Nephron (organoid): ENCODE measurements around the gene RUNX2.

Experiments used
- H3K27ac Mint-ChIP-seq, 3 experiments: 2 replicates each; pipeline ENCODE4 v1.8.0; 2020; ENCODE audit warnings: mixed read lengths in 3 of 3, mild to moderate bottlenecking in 2 of 3, moderate library complexity in 1 of 3
- H3K27me3 Mint-ChIP-seq: 2 replicates; pipeline ENCODE4 v1.8.0; 2021; ENCODE audit warnings: low read depth, mild to moderate bottlenecking, moderate library complexity, mixed read lengths
- H3K36me3 Mint-ChIP-seq: 2 replicates; pipeline ENCODE4 v1.8.0; 2020; ENCODE audit warnings: low read depth, mixed read lengths
- H3K4me1 Mint-ChIP-seq: 2 replicates; pipeline ENCODE4 v1.8.0; 2020; ENCODE audit warnings: mixed read lengths
- H3K4me3 Mint-ChIP-seq, 3 experiments: 2 replicates each; pipeline ENCODE4 v1.8.0; 2020; ENCODE audit warnings: mild to moderate bottlenecking in 3 of 3, mixed read lengths in 3 of 3, moderate library complexity in 2 of 3
- H3K9me3 Mint-ChIP-seq: 2 replicates; pipeline ENCODE4 v1.8.0; 2020; ENCODE audit warnings: mixed read lengths
- TF ChIP-seq, protein P1 (sequence below), 3 experiments: fragments of 200-600 bp; sonication (generic); IDR thresholded peaks; one replicate each; pipeline ENCODE4 v1.5.0; 2021; ENCODE audit warnings: antibody characterized with exemption in 3 of 3; ENCODE audit not compliant: unreplicated experiment in 3 of 3

The RUNX2 gene

GRCh38 chr6:45563844-45564243 lies 235.7 kb downstream of the RUNX2 start:
- Mint-ChIP-seq H3K36me3 (no peaks in the 10 kb centered on the region), H3K4me3 (peak overlapping the region in 1 of 3 experiments; percentile 24), H3K27me3 (peaks cover 17% of the 10 kb centered on the region), H3K4me1 (peaks cover 33% of the 10 kb centered on the region), H3K27ac (peak overlapping the region; percentile 19 to 82 (median 54)), H3K9me3 (no peaks in the 10 kb centered on the region)
- TF ChIP-seq, protein P1, sequence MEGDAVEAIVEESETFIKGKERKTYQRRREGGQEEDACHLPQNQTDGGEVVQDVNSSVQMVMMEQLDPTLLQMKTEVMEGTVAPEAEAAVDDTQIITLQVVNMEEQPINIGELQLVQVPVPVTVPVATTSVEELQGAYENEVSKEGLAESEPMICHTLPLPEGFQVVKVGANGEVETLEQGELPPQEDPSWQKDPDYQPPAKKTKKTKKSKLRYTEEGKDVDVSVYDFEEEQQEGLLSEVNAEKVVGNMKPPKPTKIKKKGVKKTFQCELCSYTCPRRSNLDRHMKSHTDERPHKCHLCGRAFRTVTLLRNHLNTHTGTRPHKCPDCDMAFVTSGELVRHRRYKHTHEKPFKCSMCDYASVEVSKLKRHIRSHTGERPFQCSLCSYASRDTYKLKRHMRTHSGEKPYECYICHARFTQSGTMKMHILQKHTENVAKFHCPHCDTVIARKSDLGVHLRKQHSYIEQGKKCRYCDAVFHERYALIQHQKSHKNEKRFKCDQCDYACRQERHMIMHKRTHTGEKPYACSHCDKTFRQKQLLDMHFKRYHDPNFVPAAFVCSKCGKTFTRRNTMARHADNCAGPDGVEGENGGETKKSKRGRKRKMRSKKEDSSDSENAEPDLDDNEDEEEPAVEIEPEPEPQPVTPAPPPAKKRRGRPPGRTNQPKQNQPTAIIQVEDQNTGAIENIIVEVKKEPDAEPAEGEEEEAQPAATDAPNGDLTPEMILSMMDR (IDR thresholded peaks at IDR 0.05; ENCODE audit: unreplicated experiment in 3 of 3): no peak

- H3K4me3 Mint-ChIP-seq: no peak overlapping the region
- peaks cover 33% of the 10 kb centered on the region for H3K4me1 Mint-ChIP-seq
- no peaks in the 10 kb centered on the region for H3K36me3 Mint-ChIP-seq
- no peaks in the 10 kb centered on the region for H3K9me3 Mint-ChIP-seq
- H3K27ac Mint-ChIP-seq: peak overlapping the region; percentile 3 to 38 (median 36)
- TF ChIP-seq, protein P1 (IDR thresholded peaks at IDR 0.05; ENCODE audit: unreplicated experiment in 3 of 3): no peak
- H3K27me3 Mint-ChIP-seq: peaks cover 22% of the 10 kb centered on the region
Measured at GRCh38 chr6:45566882-45567281, 238.8 kb downstream of the RUNX2 start.

- Mint-ChIP-seq H3K36me3 (no peaks in the 10 kb centered on the region), H3K27ac (no peak overlapping the region), H3K4me3 (no peak overlapping the region), H3K9me3 (no peaks in the 10 kb centered on the region), H3K27me3 (peaks cover 22% of the 10 kb centered on the region), H3K4me1 (peaks cover 30% of the 10 kb centered on the region)
- TF ChIP-seq, protein P1 (IDR thresholded peaks at IDR 0.05; ENCODE audit: unreplicated experiment in 3 of 3): no peak
Measured at GRCh38 chr6:45567879-45568278, 239.7 kb downstream of the RUNX2 start.

DNA sequence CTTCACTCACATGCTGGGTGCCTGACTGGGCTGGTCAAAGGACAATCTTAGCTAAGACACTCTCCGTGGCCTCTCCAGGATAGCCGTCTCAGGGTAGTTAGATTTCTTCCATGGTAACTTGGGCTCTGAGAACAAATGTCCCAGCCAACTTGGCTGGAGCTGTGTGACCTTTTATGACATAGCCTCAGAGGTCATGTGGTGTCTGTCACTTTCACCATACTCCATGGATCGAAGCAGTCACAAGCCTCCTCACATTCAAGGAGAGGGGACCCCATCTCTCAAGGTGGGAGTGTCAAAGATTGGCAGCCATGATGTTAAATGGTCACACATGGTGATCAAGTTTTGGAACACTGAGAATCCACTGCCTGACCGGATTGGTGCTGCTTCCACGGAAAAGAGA lies 240.5 kb downstream of the RUNX2 start:
- Mint-ChIP-seq H3K9me3 (no peaks in the 10 kb centered on the region), H3K27me3 (peaks cover 22% of the 10 kb centered on the region), H3K4me1 (peaks cover 22% of the 10 kb centered on the region), H3K4me3 (no peak overlapping the region), H3K36me3 (no peaks in the 10 kb centered on the region), H3K27ac (no peak overlapping the region)
- TF ChIP-seq, protein P1 (IDR thresholded peaks at IDR 0.05; ENCODE audit: unreplicated experiment in 3 of 3): no peak

DNA sequence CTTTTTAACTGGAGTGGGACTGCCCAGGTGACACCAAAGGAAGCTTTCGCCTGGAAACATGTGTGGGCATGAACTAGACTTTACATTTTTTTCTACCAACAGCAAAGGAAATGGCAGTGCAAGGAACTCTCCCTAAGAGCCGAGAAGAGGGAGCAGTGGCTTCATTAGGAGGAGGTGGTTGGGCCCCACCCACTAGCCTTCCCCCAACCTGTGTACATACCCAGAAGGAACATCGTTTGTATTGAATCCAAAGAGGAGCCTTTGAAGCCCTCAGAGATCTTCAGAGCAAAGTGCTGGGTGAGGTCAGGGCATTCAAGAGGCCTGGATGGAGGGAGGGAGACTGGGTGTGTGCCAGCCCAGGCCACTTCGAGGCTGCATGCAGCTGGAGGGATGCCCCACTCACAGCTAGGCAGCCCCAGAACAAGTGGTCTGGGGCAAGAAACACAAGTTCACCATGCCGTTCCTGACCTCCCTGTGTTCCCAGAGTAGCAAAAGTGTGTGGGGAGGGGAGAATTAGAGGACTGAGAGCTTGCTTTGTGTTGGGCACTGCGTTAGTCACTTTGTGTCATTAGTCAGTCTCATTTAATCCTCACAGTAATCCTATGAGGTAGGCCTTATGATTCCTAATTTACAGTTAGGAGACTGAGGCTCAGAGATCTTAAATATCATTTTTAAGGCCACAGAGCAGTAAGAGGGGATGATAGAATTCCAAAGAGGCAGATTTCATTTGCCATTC lies 241.2 kb downstream of the RUNX2 start:
- Mint-ChIP-seq H3K9me3 (no peaks in the 10 kb centered on the region), H3K27me3 (peaks cover 26% of the 10 kb centered on the region), H3K4me3 (no peak overlapping the region), H3K36me3 (no peaks in the 10 kb centered on the region), H3K4me1 (peaks cover 15% of the 10 kb centered on the region), H3K27ac (no peak overlapping the region)
- TF ChIP-seq, protein P1 (IDR thresholded peaks at IDR 0.05; ENCODE audit: unreplicated experiment in 3 of 3): no peak

- Mint-ChIP-seq H3K4me3 (no peak overlapping the region), H3K27ac (no peak overlapping the region), H3K9me3 (no peaks in the 10 kb centered on the region), H3K27me3 (peaks cover 24% of the 10 kb centered on the region), H3K4me1 (peaks cover 7% of the 10 kb centered on the region), H3K36me3 (no peaks in the 10 kb centered on the region)
- TF ChIP-seq, protein P1 (IDR thresholded peaks at IDR 0.05; ENCODE audit: unreplicated experiment in 3 of 3): no peak
Measured at GRCh38 chr6:45571159-45571558, 243.0 kb downstream of the RUNX2 start.
